ENCODE results near the gene CMTM5. TPM values are rescaled to one million over a fixed set of nuclear protein-coding genes. Genes with fewer than 3 reads are reported as not detected.
"Not testable (repeated sequence)": the region's sequence is repeated elsewhere in the genome, so short reads cannot be mapped to it uniquely, and the experiment has no call there.

The CMTM5 gene
- total and polyA plus RNA-seq, 5 donors = 0.36 to 13.9 (median 1.3) TPM

DNA sequence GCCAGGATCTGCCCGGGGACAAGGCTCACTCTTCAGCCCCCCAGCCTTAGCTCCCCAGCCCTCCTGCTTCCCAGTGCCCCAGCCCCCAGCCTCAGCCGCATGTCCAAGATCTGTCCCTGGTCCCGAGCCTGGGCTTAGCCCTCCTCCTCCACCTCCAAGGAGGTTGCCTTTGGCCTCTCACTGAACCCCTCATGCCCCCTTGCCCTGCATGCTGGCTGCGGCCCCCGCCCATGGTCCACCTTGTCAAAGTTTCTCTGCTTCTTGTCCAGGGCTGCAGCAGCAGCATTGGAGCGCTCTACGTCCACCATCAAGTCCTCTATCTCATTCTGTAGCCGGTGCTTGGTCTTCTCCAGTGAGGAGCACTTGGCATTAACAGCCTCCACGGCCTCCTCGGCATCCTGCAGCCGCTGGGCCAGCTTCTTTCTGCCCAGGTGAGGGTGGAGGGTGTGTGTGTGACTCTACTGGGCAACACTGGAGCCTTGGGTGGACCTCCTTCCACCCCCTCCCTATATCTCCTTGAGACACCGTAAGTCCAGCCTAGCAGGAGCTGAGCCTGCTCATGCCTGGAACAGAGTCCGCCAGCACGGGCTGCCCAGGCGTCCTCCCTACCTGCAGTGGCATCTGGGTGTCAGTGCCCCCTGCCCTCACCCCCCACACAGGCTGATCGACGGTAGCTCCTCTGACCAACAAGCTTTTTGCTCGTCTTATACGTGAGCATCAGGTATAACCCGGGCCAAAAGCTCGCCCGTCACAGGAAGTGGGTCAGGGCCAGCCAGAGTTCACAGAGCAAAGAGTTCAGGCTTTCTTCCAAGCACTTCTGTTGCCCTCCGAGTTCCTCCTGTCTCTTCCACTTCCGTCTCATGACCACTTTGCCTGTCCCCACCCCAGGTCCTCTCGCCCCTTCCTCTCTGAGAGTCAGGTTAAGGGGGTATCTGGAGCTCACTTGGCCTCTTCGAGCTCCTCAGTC lies 11.4 kb downstream of the CMTM5 start:
- peak overlapping the region; percentile 4 for H3K27ac ChIP-seq (ENCODE audit: low read length)
- intact Hi-C loops (cut with DNase I) = no loop called here
- H3K4me1 ChIP-seq (ENCODE audit: control insufficient read depth, insufficient read depth, low read length) = no peaks in the 10 kb centered on the region
- H3K9me3 ChIP-seq (ENCODE audit: control insufficient read depth, low read length) = no peaks in the 10 kb centered on the region
- no peaks in the 10 kb centered on the region for H3K27me3 ChIP-seq (ENCODE audit: control insufficient read depth, insufficient read depth)
- DNase-seq = peak in 2 of 3 donors; percentile 21 to 54
- H3K4me3 ChIP-seq (ENCODE audit: low read length) = no peak overlapping the region
- ATAC-seq = peak; percentile 0 to 2
- WGBS = 56% methylated on average over 26 of the region's 26 CpGs

- ATAC-seq = peak; percentile 0
- no peaks in the 10 kb centered on the region for H3K9me3 ChIP-seq (ENCODE audit: control insufficient read depth, low read length)
- peak overlapping the region; percentile 50 for H3K27ac ChIP-seq (ENCODE audit: low read length)
- DNase-seq = peak in 1 of 3 donors; percentile 1
- no peaks in the 10 kb centered on the region for H3K4me1 ChIP-seq (ENCODE audit: control insufficient read depth, insufficient read depth, low read length)
- H3K4me3 ChIP-seq (ENCODE audit: low read length) = no peak overlapping the region
- 71% methylated on average over 8 of the region's 8 CpGs for WGBS
- intact Hi-C loops (cut with DNase I) = no loop called here
- H3K27me3 ChIP-seq (ENCODE audit: control insufficient read depth, insufficient read depth) = no peaks in the 10 kb centered on the region
Measured at GRCh38 chr14:23388996-23389395, 12.2 kb downstream of the CMTM5 start.

- Histone ChIP-seq H3K27me3 (ENCODE audit: control insufficient read depth, insufficient read depth) (no peaks in the 10 kb centered on the region), H3K9me3 (ENCODE audit: control insufficient read depth, low read length) (no peaks in the 10 kb centered on the region), H3K4me3 (ENCODE audit: low read length) (no peak overlapping the region), H3K27ac (ENCODE audit: low read length) (peak overlapping the region; percentile 50), H3K4me1 (ENCODE audit: control insufficient read depth, insufficient read depth, low read length) (no peaks in the 10 kb centered on the region)
- peak in 1 of 2 donors; percentile 0 for ATAC-seq
- WGBS = 45% methylated on average over 12 of the region's 12 CpGs
- intact Hi-C loops (cut with DNase I) = no loop called here
- DNase-seq = peak in 2 of 3 donors; percentile 10 to 43
Measured at GRCh38 chr14:23389396-23389795, 12.6 kb downstream of the CMTM5 start.

GRCh38 chr14:23389871-23390270 lies 13.0 kb downstream of the CMTM5 start:
- H3K9me3 ChIP-seq (ENCODE audit: control insufficient read depth, low read length); H3K27me3 ChIP-seq (ENCODE audit: control insufficient read depth, insufficient read depth); H3K4me3 ChIP-seq (ENCODE audit: low read length); intact Hi-C loops (cut with DNase I); H3K4me1 ChIP-seq (ENCODE audit: control insufficient read depth, insufficient read depth, low read length): not testable (repeated sequence)
- 73% methylated on average over 4 of the region's 19 CpGs for WGBS
- ATAC-seq (peak in 1 of 2 donors; percentile 0), DNase-seq (peak in 1 of 3 donors; percentile 10)
- H3K27ac ChIP-seq (ENCODE audit: low read length) = peak overlapping the region; percentile 50

DNA sequence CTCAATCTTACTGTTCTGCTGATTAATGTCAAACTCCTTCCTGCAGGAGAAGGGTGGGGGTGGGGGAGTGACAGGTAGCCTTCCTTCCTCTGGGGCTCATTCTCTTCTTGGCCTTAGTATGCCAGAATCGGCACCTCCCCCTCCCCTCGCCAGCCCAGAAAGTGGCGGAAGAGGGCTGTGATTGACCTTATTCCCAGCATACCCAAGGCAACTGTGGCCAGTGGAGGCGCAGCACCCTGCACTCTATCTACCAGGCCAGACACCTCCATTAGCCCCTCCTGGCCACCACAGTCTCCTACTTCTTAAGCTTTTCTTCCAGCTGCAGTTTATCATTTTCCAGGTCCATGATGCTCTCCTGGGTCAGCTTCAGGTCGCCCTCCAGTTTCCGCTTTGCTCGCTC lies 15.8 kb downstream of the CMTM5 start:
- no peak overlapping the region for H3K4me3 ChIP-seq (ENCODE audit: low read length)
- WGBS = 59% methylated on average over 7 of the region's 7 CpGs

DNA sequence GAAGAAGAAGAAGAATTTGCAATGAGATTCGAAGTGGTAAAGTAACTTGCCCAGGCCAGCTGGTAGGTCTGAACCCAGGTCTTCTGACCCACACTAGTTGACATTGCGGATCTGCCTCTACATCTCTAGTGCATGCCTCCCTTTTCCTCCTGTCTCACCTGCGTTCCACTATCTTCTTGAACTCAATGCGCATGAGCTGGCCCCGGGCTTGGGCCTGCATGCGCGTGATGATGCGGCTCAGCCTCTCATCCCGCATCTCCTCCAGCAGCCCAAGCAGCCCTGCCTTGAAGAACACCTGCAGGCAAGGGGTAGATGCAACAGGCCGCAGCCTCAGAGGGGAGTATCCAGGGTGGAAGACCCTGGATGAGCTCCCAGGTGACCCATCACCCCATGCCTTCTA lies 19.3 kb downstream of the CMTM5 start:
- DNase-seq (peak in 1 of 3 donors; percentile 45), ATAC-seq (peak; percentile 1 to 2)
- no peaks in the 10 kb centered on the region for H3K9me3 ChIP-seq (ENCODE audit: control insufficient read depth, low read length)
- intact Hi-C loops (cut with DNase I) = no loop called here
- WGBS = 70% methylated on average over 10 of the region's 10 CpGs
- peak overlapping the region; percentile 13 for H3K27ac ChIP-seq (ENCODE audit: low read length)
- H3K4me1 ChIP-seq (ENCODE audit: control insufficient read depth, insufficient read depth, low read length) = no peaks in the 10 kb centered on the region
- no peak overlapping the region for H3K4me3 ChIP-seq (ENCODE audit: low read length)
- H3K27me3 ChIP-seq (ENCODE audit: control insufficient read depth, insufficient read depth) = no peaks in the 10 kb centered on the region

More for the DNA sequence above, 15.8 kb downstream of the CMTM5 start:
- Histone ChIP-seq H3K27me3 (ENCODE audit: control insufficient read depth, insufficient read depth) (no peaks in the 10 kb centered on the region), H3K27ac (ENCODE audit: low read length) (peak overlapping the region; percentile 9), H3K9me3 (ENCODE audit: control insufficient read depth, low read length) (no peaks in the 10 kb centered on the region), H3K4me1 (ENCODE audit: control insufficient read depth, insufficient read depth, low read length) (no peaks in the 10 kb centered on the region)
- DNase-seq (peak in 1 of 3 donors; percentile 30), ATAC-seq (no peak)
- intact Hi-C loops (cut with DNase I) = no loop called here

DNA sequence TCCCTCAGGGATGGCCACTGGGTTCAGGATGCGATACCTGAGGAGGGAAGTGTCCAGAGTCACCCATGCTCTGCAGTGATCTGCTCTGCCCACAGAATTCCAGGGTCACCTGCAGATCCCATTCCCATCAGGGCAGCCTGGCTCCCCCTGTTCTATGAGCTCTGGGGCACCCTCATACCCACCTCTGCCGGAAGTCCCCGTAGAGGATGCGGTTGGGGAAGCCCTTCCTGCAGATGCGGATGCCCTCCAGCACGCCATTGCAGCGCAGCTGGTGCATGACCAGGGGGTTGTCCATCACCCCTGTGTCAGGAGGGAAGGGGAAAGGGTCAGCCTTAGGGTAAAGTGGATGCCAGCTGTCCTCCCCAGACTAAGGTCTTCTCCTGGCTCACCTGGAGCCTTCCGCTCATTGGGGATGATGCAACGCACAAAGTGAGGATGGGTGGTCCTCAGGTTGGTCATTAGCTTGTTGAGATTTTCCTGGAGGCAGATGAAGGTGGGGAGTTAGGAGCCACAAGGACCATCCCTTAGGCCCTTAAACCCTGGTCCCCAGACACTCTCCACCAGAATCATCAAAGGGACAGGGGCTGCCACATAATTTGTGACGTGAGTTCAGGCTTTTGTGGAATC lies 20.0 kb downstream of the CMTM5 start:
- no peaks in the 10 kb centered on the region for H3K9me3 ChIP-seq (ENCODE audit: control insufficient read depth, low read length)
- H3K4me3 ChIP-seq (ENCODE audit: low read length) = no peak overlapping the region
- WGBS = 70% methylated on average over 10 of the region's 10 CpGs
- peak overlapping the region; percentile 45 for H3K27ac ChIP-seq (ENCODE audit: low read length)
- DNase-seq (peak in 1 of 3 donors; percentile 67), ATAC-seq (peak; percentile 0 to 1)
- intact Hi-C loops (cut with DNase I) = no loop called here
- no peaks in the 10 kb centered on the region for H3K27me3 ChIP-seq (ENCODE audit: control insufficient read depth, insufficient read depth)
- H3K4me1 ChIP-seq (ENCODE audit: control insufficient read depth, insufficient read depth, low read length) = no peaks in the 10 kb centered on the region

- WGBS = 71% methylated on average over 4 of the region's 4 CpGs
- Histone ChIP-seq H3K4me1 (ENCODE audit: control insufficient read depth, insufficient read depth, low read length) (no peaks in the 10 kb centered on the region), H3K4me3 (ENCODE audit: low read length) (no peak overlapping the region), H3K27me3 (ENCODE audit: control insufficient read depth, insufficient read depth) (no peaks in the 10 kb centered on the region), H3K27ac (ENCODE audit: low read length) (peak overlapping the region; percentile 77), H3K9me3 (ENCODE audit: control insufficient read depth, low read length) (no peaks in the 10 kb centered on the region)
- DNase-seq (peak in 1 of 3 donors; percentile 27), ATAC-seq (no peak)
- intact Hi-C loops (cut with DNase I) = no loop called here
Measured at GRCh38 chr14:23398348-23398747, 21.5 kb downstream of the CMTM5 start.

DNA sequence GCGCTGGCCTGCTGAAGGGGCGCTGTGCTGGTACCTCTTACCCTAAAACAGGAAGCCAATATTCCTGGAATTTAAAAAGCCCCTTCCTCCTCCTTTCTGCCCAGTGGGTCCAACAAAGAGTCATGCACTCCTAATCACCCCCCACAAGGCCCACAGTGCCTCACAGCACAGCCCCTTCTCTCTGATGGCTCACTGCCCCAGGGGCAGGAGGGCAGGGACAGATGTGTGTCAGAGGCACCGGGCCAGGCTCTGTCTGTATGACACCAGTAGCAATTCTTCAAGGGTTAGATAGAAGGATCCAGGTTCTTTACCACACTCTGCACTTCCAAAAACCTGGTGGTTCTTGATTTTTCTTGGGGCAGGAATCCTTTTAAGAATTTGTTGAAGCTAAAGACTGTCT lies 22.3 kb downstream of the CMTM5 start:
- no peaks in the 10 kb centered on the region for H3K9me3 ChIP-seq (ENCODE audit: control insufficient read depth, low read length)
- intact Hi-C loops (cut with DNase I) = no loop called here
- ATAC-seq (peak; percentile 1 to 2), DNase-seq (peak in 1 of 3 donors; percentile 52)
- H3K4me3 ChIP-seq (ENCODE audit: low read length) = no peak overlapping the region
- WGBS = 68% methylated on average over 3 of the region's 3 CpGs
- H3K27me3 ChIP-seq (ENCODE audit: control insufficient read depth, insufficient read depth) = no peaks in the 10 kb centered on the region
- H3K4me1 ChIP-seq (ENCODE audit: control insufficient read depth, insufficient read depth, low read length) = no peaks in the 10 kb centered on the region
- peak overlapping the region; percentile 77 for H3K27ac ChIP-seq (ENCODE audit: low read length)

DNA sequence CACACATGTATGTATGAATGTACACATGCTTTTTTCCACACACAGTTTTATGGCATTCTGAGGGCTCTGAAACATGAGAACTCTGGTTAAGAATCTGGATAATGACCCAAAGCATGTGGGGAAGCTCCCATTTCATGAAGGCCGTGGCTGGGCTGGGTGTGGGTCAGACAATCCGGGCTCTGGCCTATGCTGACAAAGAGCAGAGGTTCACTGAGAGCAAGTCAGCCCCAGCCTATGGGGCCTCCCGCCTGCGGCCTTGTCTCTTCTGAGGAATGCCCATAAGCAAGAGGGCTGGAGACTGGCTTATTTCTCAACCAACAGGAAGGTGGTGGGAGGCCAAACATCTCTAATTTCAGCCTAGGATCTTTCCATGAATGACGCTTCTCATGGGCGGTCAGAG lies 22.7 kb downstream of the CMTM5 start:
- H3K4me1 ChIP-seq (ENCODE audit: control insufficient read depth, insufficient read depth, low read length) = no peaks in the 10 kb centered on the region
- 55% methylated on average over 6 of the region's 6 CpGs for WGBS
- H3K4me3 ChIP-seq (ENCODE audit: low read length) = no peak overlapping the region
- no peaks in the 10 kb centered on the region for H3K9me3 ChIP-seq (ENCODE audit: control insufficient read depth, low read length)
- no peak for ATAC-seq
- no peaks in the 10 kb centered on the region for H3K27me3 ChIP-seq (ENCODE audit: control insufficient read depth, insufficient read depth)
- H3K27ac ChIP-seq (ENCODE audit: low read length) = peak overlapping the region; percentile 48
- intact Hi-C loops (cut with DNase I) = no loop called here
- DNase-seq = peak in 1 of 3 donors; percentile 30

Data from right cardiac atrium (tissue), 5 donors.